A549 (cell line): ENCODE measurements around the gene PIP4K2A.

Experiments used
- TF ChIP-seq, protein P1 (sequence below): fragments of >200 bp; sonication (Bioruptor Twin); formaldehyde crosslinking; IDR thresholded peaks from 3 replicates; pipeline ENCODE4 v1.5.1; 2016
- TF ChIP-seq, protein P2 (sequence below): IDR thresholded peaks from 2 replicates; pipeline ENCODE4 v1.6.1; 2012

DNA sequence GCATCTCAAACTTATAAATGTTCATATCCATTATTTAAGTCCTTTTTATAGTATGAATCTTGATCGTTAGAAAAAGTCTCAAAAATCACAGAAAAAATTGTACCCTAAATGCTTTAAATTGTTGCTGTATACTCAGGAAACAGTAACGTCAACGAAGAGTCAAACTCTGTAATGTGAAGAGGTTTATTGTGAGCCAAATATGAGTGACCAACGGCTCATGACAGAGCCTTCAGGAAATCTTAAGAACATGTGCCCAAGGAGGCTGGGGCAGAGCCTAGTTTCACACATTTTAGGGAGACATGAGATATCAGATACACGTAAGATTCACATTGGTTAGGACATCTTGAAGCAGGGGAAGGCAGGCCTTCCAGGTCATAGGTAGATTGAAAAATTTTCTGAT is 86.1 kb downstream of the PIP4K2A start:
- TF ChIP-seq, protein P1, sequence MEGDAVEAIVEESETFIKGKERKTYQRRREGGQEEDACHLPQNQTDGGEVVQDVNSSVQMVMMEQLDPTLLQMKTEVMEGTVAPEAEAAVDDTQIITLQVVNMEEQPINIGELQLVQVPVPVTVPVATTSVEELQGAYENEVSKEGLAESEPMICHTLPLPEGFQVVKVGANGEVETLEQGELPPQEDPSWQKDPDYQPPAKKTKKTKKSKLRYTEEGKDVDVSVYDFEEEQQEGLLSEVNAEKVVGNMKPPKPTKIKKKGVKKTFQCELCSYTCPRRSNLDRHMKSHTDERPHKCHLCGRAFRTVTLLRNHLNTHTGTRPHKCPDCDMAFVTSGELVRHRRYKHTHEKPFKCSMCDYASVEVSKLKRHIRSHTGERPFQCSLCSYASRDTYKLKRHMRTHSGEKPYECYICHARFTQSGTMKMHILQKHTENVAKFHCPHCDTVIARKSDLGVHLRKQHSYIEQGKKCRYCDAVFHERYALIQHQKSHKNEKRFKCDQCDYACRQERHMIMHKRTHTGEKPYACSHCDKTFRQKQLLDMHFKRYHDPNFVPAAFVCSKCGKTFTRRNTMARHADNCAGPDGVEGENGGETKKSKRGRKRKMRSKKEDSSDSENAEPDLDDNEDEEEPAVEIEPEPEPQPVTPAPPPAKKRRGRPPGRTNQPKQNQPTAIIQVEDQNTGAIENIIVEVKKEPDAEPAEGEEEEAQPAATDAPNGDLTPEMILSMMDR, result no peak
- TF ChIP-seq, protein P2, sequence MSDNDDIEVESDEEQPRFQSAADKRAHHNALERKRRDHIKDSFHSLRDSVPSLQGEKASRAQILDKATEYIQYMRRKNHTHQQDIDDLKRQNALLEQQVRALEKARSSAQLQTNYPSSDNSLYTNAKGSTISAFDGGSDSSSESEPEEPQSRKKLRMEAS, result no peak
